K562 (cell line): ENCODE measurements around the gene OR10C1. TPM values are rescaled to one million over a fixed set of nuclear protein-coding genes. Genes with fewer than 3 reads are reported as not detected.

ENCODE experiments used
- ATAC-seq: fragments of 200-7000 bp; cut with Tn5 transposase; 3 replicates; pipeline ENCODE4 v1.9.1; 2020; ENCODE audit warnings: moderate library complexity
- BruUV-seq: library from RNA; stranded (reverse); fragments of 400-500 nt; replicated peaks from 2 replicates; lab custom pipeline; 2021; lab: Mats Ljungman, UMichigan
- CTCF ChIA-PET: fragments of 300-600 bp; formaldehyde crosslinking; extraction: SDS; loops from one replicate; lab custom pipeline; 2021; ENCODE audit warnings: low intra/inter-chr PET ratio; lab: Yijun Ruan, JAX
- POLR2A ChIA-PET: fragments of 300-600, 350-650 bp; sonication (Branson Sonifier 250); formaldehyde crosslinking; extraction: SDS; loops from one replicate; lab custom pipeline; 2021; ENCODE audit warnings: antibody characterized with exemption, inconsistent platforms; lab: Yijun Ruan, JAX
- DNase-seq, 4 experiments: peaks; one replicate each; pipeline versions ENCODE4 v3.0.0 to v3.0.0-alpha.2; 2011 to 2018; ENCODE audit warnings: low spot score in 3 of 4, mixed read lengths in 3 of 4; ENCODE audit errors: extremely low read depth in 1 of 4
- FAIRE-seq: peaks from 2 replicates; lab custom pipeline; 2011; peaks lifted over from hg19 to GRCh38; lab: Jason Lieb, UNC
- H2AFZ ChIP-seq: 2 replicates; pipeline ENCODE4 v1.6.0; 2011; ENCODE audit warnings: low read depth, low read length, control low read depth, inconsistent platforms
- H3K27ac ChIP-seq: fragments of 200-600 bp; 3 replicates; pipeline ENCODE4 v1.8.0; 2011; ENCODE audit warnings: low read depth, mild to moderate bottlenecking, control low read depth, inconsistent platforms, low read length, moderate library complexity, mixed read lengths; ENCODE audit errors: extremely low read depth
- H3K27me3 ChIP-seq, 2 experiments: fragments of 300-600 bp in 1 of 2; 2 replicates in 1 of 2; 3 replicates in 1 of 2; pipeline versions ENCODE4 v1.6.0 to v1.8.0; 2011; ENCODE audit warnings: inconsistent platforms in 2 of 2, low read length in 2 of 2, mild to moderate bottlenecking in 1 of 2, mixed read lengths in 1 of 2, moderate library complexity in 1 of 2; ENCODE audit not compliant: control insufficient read depth in 2 of 2, insufficient read depth in 2 of 2
- H3K36me3 ChIP-seq: fragments of 300-600 bp; 3 replicates; pipeline ENCODE4 v1.8.0; 2011; ENCODE audit warnings: mild to moderate bottlenecking, low read length, inconsistent platforms; ENCODE audit not compliant: control insufficient read depth, insufficient read depth
- H3K4me1 ChIP-seq, 2 experiments: fragments of 200-600 bp in 1 of 2; replicated peaks in 1 of 2; 2 replicates in 1 of 2; 3 replicates in 1 of 2; pipeline versions ENCODE4 v1.5.1 to v1.8.0; 2011; ENCODE audit warnings: inconsistent platforms in 2 of 2, low read length in 2 of 2, mild to moderate bottlenecking in 1 of 2, mixed read lengths in 1 of 2, moderate library complexity in 1 of 2; ENCODE audit not compliant: control insufficient read depth in 2 of 2, insufficient read depth in 2 of 2
- H3K4me2 ChIP-seq: 2 replicates; pipeline ENCODE4 v1.6.1; 2011; ENCODE audit warnings: low read length, control low read depth, inconsistent platforms, mixed read lengths; ENCODE audit not compliant: insufficient read depth
- H3K4me3 ChIP-seq: fragments of 200-600 bp; sonication (generic), shearing (Covaris generic); 2 replicates; pipeline ENCODE4 v1.5.1; 2016; ENCODE audit warnings: control low read depth, inconsistent platforms
- H3K79me2 ChIP-seq: fragments of 200-600 bp; 3 replicates; pipeline ENCODE4 v1.8.0; 2011; ENCODE audit warnings: low read length, inconsistent platforms; ENCODE audit not compliant: control insufficient read depth, insufficient read depth
- H3K9ac ChIP-seq, 2 experiments: 2 replicates each; pipeline versions ENCODE4 v1.6.0 to v1.6.1; 2011; ENCODE audit warnings: low read depth in 2 of 2, low read length in 2 of 2, control low read depth in 1 of 2, inconsistent platforms in 1 of 2, mild to moderate bottlenecking in 1 of 2, mixed read lengths in 1 of 2; ENCODE audit not compliant: insufficient read depth in 1 of 2
- H3K9me1 ChIP-seq: one replicate; pipeline ENCODE4 v1.6.0; 2011; ENCODE audit warnings: inconsistent platforms, mild to moderate bottlenecking, low read length, moderate library complexity; ENCODE audit not compliant: control insufficient read depth, insufficient read depth
- H3K9me3 ChIP-seq: replicated peaks from 2 replicates; pipeline ENCODE4 v1.5.1; 2011; ENCODE audit warnings: low read depth, low read length, inconsistent platforms; ENCODE audit not compliant: control insufficient read depth, insufficient read depth
- H4K20me1 ChIP-seq: replicated peaks from 2 replicates; pipeline ENCODE4 v1.6.1; 2011; ENCODE audit warnings: low read length, inconsistent platforms, mixed read lengths; ENCODE audit not compliant: control insufficient read depth, insufficient read depth
- ATF7 ChIP-seq: fragments of 450-650 bp; IDR thresholded peaks from 2 replicates; pipeline ENCODE4 v1.7.1; 2014; ENCODE audit warnings: mild to moderate bottlenecking, moderate library complexity
- BRF2 ChIP-seq: IDR thresholded peaks from 3 replicates; pipeline ENCODE4 v1.6.1; 2011; ENCODE audit warnings: borderline replicate concordance, mild to moderate bottlenecking; ENCODE audit not compliant: insufficient read length, insufficient read depth
- DEAF1 ChIP-seq: fragments of 450-650 bp; formaldehyde crosslinking; IDR thresholded peaks from 2 replicates; pipeline ENCODE4 v1.4.0; 2020; ENCODE audit warnings: mild to moderate bottlenecking, moderate library complexity
- E2F6 ChIP-seq, 2 experiments: IDR thresholded peaks; 2 replicates each; pipeline ENCODE4 v1.6.1; 2011; ENCODE audit warnings: borderline replicate concordance in 1 of 2, control low read depth in 1 of 2, low read depth in 1 of 2, low read length in 1 of 2, mild to moderate bottlenecking in 1 of 2, mixed read lengths in 1 of 2, moderate library complexity in 1 of 2; ENCODE audit not compliant: insufficient read depth in 1 of 2, insufficient read length in 1 of 2, poor library complexity in 1 of 2, severe bottlenecking in 1 of 2; ENCODE audit errors: extremely low read depth in 1 of 2
- ETV1 ChIP-seq: fragments of 450-650 bp; conservative IDR thresholded peaks from 2 replicates; pipeline ENCODE4 v1.6.1; 2016; ENCODE audit warnings: missing genetic modification characterization, control low read depth, low read depth, missing compliant biosample characterization
- HDAC1 ChIP-seq, 2 experiments: fragments of 450-650 bp; IDR thresholded peaks; 2 replicates each; pipeline ENCODE4 v1.6.1; 2016 to 2017; ENCODE audit warnings: inconsistent platforms in 1 of 2, mild to moderate bottlenecking in 1 of 2, moderate library complexity in 1 of 2
- HMG20A ChIP-seq: fragments of 450-650 bp; formaldehyde crosslinking; conservative IDR thresholded peaks from 2 replicates; pipeline ENCODE4 v1.4.0; 2020; ENCODE audit warnings: mild to moderate bottlenecking, mixed read lengths
- LEF1 ChIP-seq: fragments of 450-650 bp; IDR thresholded peaks from 2 replicates; pipeline ENCODE4 v1.6.1; 2016; ENCODE audit warnings: mild to moderate bottlenecking
- MLLT1 ChIP-seq, 2 experiments: fragments of 450-650 bp; IDR thresholded peaks; 2 replicates each; pipeline ENCODE4 v1.6.1; 2016
- NBN ChIP-seq: fragments of 450-650 bp; IDR thresholded peaks from 2 replicates; pipeline ENCODE4 v1.6.1; 2016; ENCODE audit warnings: low read depth, mild to moderate bottlenecking
- PCBP2 ChIP-seq: fragments of 200-400 bp; formaldehyde crosslinking; IDR thresholded peaks from 2 replicates; pipeline ENCODE4 v1.6.1; 2018; ENCODE audit warnings: low read length, low read depth, mild to moderate bottlenecking, moderate library complexity; ENCODE audit not compliant: poor library complexity, severe bottlenecking
- POLR2A ChIP-seq: fragments of 450-650 bp; conservative IDR thresholded peaks from 2 replicates; pipeline ENCODE4 v1.6.1; 2016
- TCFL5 ChIP-seq: fragments of 250-450 bp; sonication (Bioruptor Pico); conservative IDR thresholded peaks from 2 replicates; pipeline ENCODE4 v1.6.1; 2021; ENCODE audit warnings: mild to moderate bottlenecking, moderate library complexity, matching md5 sums
- THAP7 ChIP-seq: fragments of 250-450 bp; sonication (Bioruptor Pico); IDR thresholded peaks from 2 replicates; pipeline ENCODE4 v1.5.0; 2021
- XRCC5 ChIP-seq: fragments of 200-400 bp; formaldehyde crosslinking; IDR thresholded peaks from 2 replicates; pipeline ENCODE4 v1.6.1; 2017; ENCODE audit warnings: low read depth, mild to moderate bottlenecking, low read length
- ZC3H8 ChIP-seq: fragments of 450-650 bp; IDR thresholded peaks from 2 replicates; pipeline ENCODE4 v1.6.1; 2017
- ZNF134 ChIP-seq: fragments of 250-450 bp; sonication (Bioruptor Pico); conservative IDR thresholded peaks from 2 replicates; pipeline ENCODE4 v1.4.0; 2020
- WGBS: fragments of 100-300 bp; shearing (Covaris generic); methylation state at CpG from one replicate; pipeline ENCODE4 v1.1.6; 2016; ENCODE audit warnings: low coverage, mixed read lengths; ENCODE audit not compliant: insufficient coverage; ENCODE audit errors: missing lambda C conversion rate; 5-methylcytosine and 5-hydroxymethylcytosine counted together
- in situ Hi-C: fragments of 300-500 bp; cut with MboI; formaldehyde crosslinking; loops from 4 replicates; pipeline ENCODE4 v1.15.0; 2018; ENCODE audit warnings: inconsistent platforms, mixed read lengths
- intact Hi-C: fragments of 100-400 bp; cut with micrococcal nuclease; formaldehyde crosslinking; loops from 2 replicates; pipeline ENCODE4 v1.14.2; 2022
- polyA plus RNA-seq, 8 experiments: library from polyadenylated mRNA; depleted of rRNA in 4 of 8; stranded (reverse) in 5 of 8; unstranded in 3 of 8; fragments of >200 nt; fragmentation: Nextera tagmentation in 2 of 8; fragmentation: Illumina TruSeq in 1 of 8; extraction: Ambion mirVana in 2 of 8; extraction: Trizol in 1 of 8; gene quantifications; 2 replicates each; pipeline versions ENCODE4 v1.2.1 to v1.2.3, GENCODE V29; 2011 to 2014; ENCODE audit warnings: inconsistent platforms in 1 of 8, missing spikeins in 1 of 8
- total RNA-seq, 7 experiments: library from RNA; depleted of rRNA in 6 of 7; stranded (reverse); fragments of >200 nt in 6 of 7; fragmentation: Illumina TruSeq in 2 of 7; extraction: Trizol in 2 of 7; gene quantifications; 2 replicates each; pipeline versions ENCODE4 v1.2.1 to v1.2.3, GENCODE V29; 2011 to 2021; ENCODE audit warnings: low replicate concordance in 1 of 7

OR10C1 gene
- total and polyA plus RNA-seq, 9 of the 15 experiments (the other 6 are each of a cell fraction or from before 2014, with no cell fraction given) = not detected

GRCh38 chr6:29414588-29414987 is 24.5 kb upstream of the OR10C1 start, which contains the start of gene OR12D1 (continued):
- no peak for TF ChIP-seq PCBP2
- TF ChIP-seq, all 486 proteins: peak for 3

- DNase-seq (no peak), FAIRE-seq (no peak), ATAC-seq (no peak)
- Histone ChIP-seq H3K9me3 (no peaks in the 10 kb centered on the region), H3K27me3 (peaks cover 0 to 6% of the 10 kb centered on the region in 2 experiments; a peak in 2 of 5 replicates), H2AFZ (no peak overlapping the region), H3K4me1 (no peaks in the 10 kb centered on the region), H3K9ac (no peak overlapping the region), H4K20me1 (no peaks in the 10 kb centered on the region), H3K9me1 (no peaks in the 10 kb centered on the region)
- CTCF ChIA-PET = no interaction called here
- in situ Hi-C loops = no loop called here
- 1% methylated on average over 3 of the region's 3 CpGs for WGBS
- POLR2A ChIA-PET = no interaction called here
- no TSS peak for BruUV-seq
- no peak for TF ChIP-seq ATF7
- TF ChIP-seq ETV1 = no peak
- TF ChIP-seq E2F6 (IDR thresholded peaks at IDR 0.05; ENCODE audit: borderline replicate concordance in 1 of 2, extremely low read depth in 1 of 2, insufficient read depth in 1 of 2, insufficient read length in 1 of 2, low read depth in 1 of 2, low read length in 1 of 2, poor library complexity in 1 of 2, severe bottlenecking in 1 of 2) = no peak
- no peak for TF ChIP-seq HMG20A (CRISPR knock-in tag)
- no peak for TF ChIP-seq DEAF1 (CRISPR knock-in tag)
- no peak for TF ChIP-seq LEF1
- no peak for TF ChIP-seq XRCC5
- no peak for TF ChIP-seq THAP7 (CRISPR knock-in tag)
- no peak for TF ChIP-seq NBN
- TF ChIP-seq MLLT1 (IDR thresholded peaks at IDR 0.05) = no peak
- TF ChIP-seq TCFL5 (CRISPR knock-in tag) = no peak
- TF ChIP-seq ZNF134 (CRISPR knock-in tag) = no peak
- TF ChIP-seq POLR2A = no peak
- TF ChIP-seq ZC3H8 = no peak
- TF ChIP-seq BRF2 = no peak
- no peak for TF ChIP-seq HDAC1 (IDR thresholded peaks at IDR 0.05)
- TF ChIP-seq, all 486 proteins: peak for 0
- H3K4me2 ChIP-seq = no peak overlapping the region
- intact Hi-C loops = no loop called here
- H3K4me3 ChIP-seq = no peak overlapping the region
- no peak overlapping the region for H3K27ac ChIP-seq
- no peaks in the 10 kb centered on the region for H3K36me3 ChIP-seq
- no peaks in the 10 kb centered on the region for H3K79me2 ChIP-seq
These were observed 19.6 kb upstream of the OR10C1 start for GRCh38 chr6:29419516-29419915.
